Uterus (tissue), 4 donors: ENCODE results near the gene IGHMBP2. TPM values are rescaled to one million over a fixed set of nuclear protein-coding genes. Genes with fewer than 3 reads are reported as not detected.

Experiments
- DNase-seq, 2 donors: peaks; one replicate each; pipeline ENCODE4 v3.0.0-alpha.2; 2019 to 2020
- H3K27ac ChIP-seq, 2 donors: fragments of 200-600 bp; sonication (generic); 1 replicate in 1 of 2; 2 replicates in 1 of 2; pipeline ENCODE4 v1.5.1; 2016 to 2018
- H3K27me3 ChIP-seq, 2 donors: fragments of 200-600 bp; sonication (generic); one replicate each; pipeline ENCODE4 v1.5.1; 2018 to 2019; ENCODE audit warnings: control low read depth in 1 of 2
- H3K36me3 ChIP-seq, 2 donors: fragments of 200-600 bp; sonication (generic); one replicate each; pipeline ENCODE4 v1.5.1; 2019; ENCODE audit warnings: control low read depth in 1 of 2
- H3K4me1 ChIP-seq, 2 donors: fragments of 200-600 bp; sonication (generic); one replicate each; pipeline ENCODE4 v1.5.1; 2018 to 2019; ENCODE audit warnings: control low read depth in 1 of 2
- H3K4me3 ChIP-seq, 2 donors: fragments of 200-600 bp; sonication (generic); 1 replicate in 1 of 2; 2 replicates in 1 of 2; pipeline ENCODE4 v1.5.1; 2018 to 2019; ENCODE audit warnings: mild to moderate bottlenecking in 1 of 2
- H3K9me3 ChIP-seq, 2 donors: fragments of 200-600 bp; sonication (generic); one replicate each; pipeline ENCODE4 v1.5.1; 2019; ENCODE audit warnings: control low read depth in 1 of 2
- POLR2A ChIP-seq, 2 donors: fragments of 450-650 bp; IDR thresholded peaks; one replicate each; pipeline ENCODE4 v1.6.1; 2016; ENCODE audit warnings: antibody characterized with exemption in 2 of 2, mild to moderate bottlenecking in 1 of 2, moderate library complexity in 1 of 2
- intact Hi-C: fragments of 100-400 bp; cut with DNase I; formaldehyde crosslinking; loops from one replicate; pipeline ENCODE4 v1.15.1; 2023; ENCODE audit warnings: low total_unique reads
- total RNA-seq, 4 donors: library from RNA; depleted of rRNA in 3 of 4; stranded (reverse); fragments of >200 nt in 3 of 4; gene quantifications; one replicate each; pipeline versions ENCODE4 v1.1.0 to v1.2.4, GENCODE V29; 2014 to 2023
- TF ChIP-seq, protein P1 (sequence below), 4 experiments: fragments of 200-600 bp in 2 of 4; fragments of 450-650 bp in 2 of 4; sonication (generic) in 2 of 4; IDR thresholded peaks; one replicate each; pipeline ENCODE4 v1.5.1; 2016 to 2019; ENCODE audit warnings: antibody characterized with exemption in 4 of 4, mild to moderate bottlenecking in 2 of 4, moderate library complexity in 1 of 4
- donor health status: DM: yes; HTN: yes; CAD: no.

IGHMBP2 gene
- total RNA-seq, 4 donors from 2014 or later: 0.88 to 38.5 (median 19.9) TPM

DNA sequence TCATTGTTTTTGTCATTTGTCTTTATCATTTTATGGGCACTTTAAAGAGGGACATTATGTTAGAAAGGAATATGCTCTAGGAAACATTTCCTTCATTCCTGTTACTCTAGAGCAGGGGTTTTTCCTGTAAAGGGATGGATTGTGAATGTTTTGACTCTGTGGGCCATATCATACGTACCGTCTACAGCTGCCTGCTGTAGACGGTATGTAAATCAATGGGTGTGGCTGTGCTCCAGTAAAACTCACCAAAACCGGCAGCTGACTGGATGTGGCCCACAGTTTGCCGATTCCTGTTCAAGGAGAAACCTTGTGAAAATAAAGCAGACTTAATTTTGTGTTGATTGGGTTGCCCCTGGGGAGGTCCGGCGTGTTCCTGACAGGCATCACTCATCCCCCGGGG, 7.3 kb downstream of the IGHMBP2 start:
- intact Hi-C loops: no loop called here
- Histone ChIP-seq H3K36me3 (no peaks in the 10 kb centered on the region), H3K4me3 (no peak overlapping the region), H3K4me1 (no peaks in the 10 kb centered on the region), H3K27me3 (no peaks in the 10 kb centered on the region), H3K27ac (no peak overlapping the region), H3K9me3 (no peaks in the 10 kb centered on the region)
- DNase-seq: no peak
- TF ChIP-seq POLR2A (IDR thresholded peaks at IDR 0.05): no peak
- TF ChIP-seq, protein P1, sequence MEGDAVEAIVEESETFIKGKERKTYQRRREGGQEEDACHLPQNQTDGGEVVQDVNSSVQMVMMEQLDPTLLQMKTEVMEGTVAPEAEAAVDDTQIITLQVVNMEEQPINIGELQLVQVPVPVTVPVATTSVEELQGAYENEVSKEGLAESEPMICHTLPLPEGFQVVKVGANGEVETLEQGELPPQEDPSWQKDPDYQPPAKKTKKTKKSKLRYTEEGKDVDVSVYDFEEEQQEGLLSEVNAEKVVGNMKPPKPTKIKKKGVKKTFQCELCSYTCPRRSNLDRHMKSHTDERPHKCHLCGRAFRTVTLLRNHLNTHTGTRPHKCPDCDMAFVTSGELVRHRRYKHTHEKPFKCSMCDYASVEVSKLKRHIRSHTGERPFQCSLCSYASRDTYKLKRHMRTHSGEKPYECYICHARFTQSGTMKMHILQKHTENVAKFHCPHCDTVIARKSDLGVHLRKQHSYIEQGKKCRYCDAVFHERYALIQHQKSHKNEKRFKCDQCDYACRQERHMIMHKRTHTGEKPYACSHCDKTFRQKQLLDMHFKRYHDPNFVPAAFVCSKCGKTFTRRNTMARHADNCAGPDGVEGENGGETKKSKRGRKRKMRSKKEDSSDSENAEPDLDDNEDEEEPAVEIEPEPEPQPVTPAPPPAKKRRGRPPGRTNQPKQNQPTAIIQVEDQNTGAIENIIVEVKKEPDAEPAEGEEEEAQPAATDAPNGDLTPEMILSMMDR (IDR thresholded peaks at IDR 0.05): no peak

DNA sequence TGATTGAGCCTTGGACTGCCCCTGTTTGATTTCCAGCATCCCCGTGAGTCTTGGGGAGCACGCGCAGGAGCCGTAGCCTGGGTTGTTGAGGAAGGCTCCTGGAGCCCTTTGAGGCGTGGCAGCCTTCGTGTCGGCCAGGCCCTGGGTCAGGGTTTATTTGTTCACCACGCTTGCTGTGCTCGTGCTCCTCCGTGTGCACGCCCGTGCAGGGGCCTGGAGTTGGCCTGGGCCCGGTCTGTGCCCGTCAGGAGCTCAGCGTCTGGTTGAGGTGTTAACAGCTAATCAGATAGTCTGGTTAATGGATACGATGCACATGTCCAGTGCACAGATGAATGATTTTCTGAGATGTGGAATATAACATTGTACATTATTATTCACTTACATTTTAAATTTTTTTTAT, 8.0 kb downstream of the IGHMBP2 start:
- Histone ChIP-seq H3K4me3 (no peak overlapping the region), H3K36me3 (no peaks in the 10 kb centered on the region), H3K9me3 (no peaks in the 10 kb centered on the region), H3K27me3 (no peaks in the 10 kb centered on the region), H3K27ac (no peak overlapping the region), H3K4me1 (no peaks in the 10 kb centered on the region)
- no peak for DNase-seq
- TF ChIP-seq POLR2A (IDR thresholded peaks at IDR 0.05): no peak
- TF ChIP-seq, protein P1 (IDR thresholded peaks at IDR 0.05): no peak
- intact Hi-C loops: no loop called here

DNA sequence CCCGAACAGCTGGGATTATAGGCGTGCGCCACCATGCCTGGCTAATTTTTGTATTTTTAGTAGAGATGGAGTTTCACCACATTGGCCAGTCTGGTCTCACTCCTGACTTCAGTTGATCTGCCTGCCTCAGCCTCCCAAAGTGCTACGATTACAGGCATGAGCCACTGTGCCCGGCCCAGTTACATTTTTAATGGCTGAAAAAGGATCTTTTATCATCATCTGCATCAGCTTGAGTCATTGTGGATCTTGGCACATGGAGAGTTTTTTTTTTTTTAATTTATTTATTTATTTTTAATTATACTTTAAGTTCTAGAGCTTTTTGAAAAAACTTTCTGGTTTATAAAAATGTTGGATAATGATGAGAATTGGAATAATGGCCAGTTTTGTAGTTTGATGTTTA, 8.6 kb downstream of the IGHMBP2 start:
- H3K4me3 ChIP-seq: no peak overlapping the region
- no peak for DNase-seq
- H3K27me3 ChIP-seq: no peaks in the 10 kb centered on the region
- H3K36me3 ChIP-seq: no peaks in the 10 kb centered on the region
- H3K27ac ChIP-seq: no peak overlapping the region
- TF ChIP-seq POLR2A (IDR thresholded peaks at IDR 0.05): no peak
- TF ChIP-seq, protein P1 (IDR thresholded peaks at IDR 0.05): no peak
- intact Hi-C loops: no loop called here
- no peaks in the 10 kb centered on the region for H3K4me1 ChIP-seq
- H3K9me3 ChIP-seq: no peaks in the 10 kb centered on the region

DNA sequence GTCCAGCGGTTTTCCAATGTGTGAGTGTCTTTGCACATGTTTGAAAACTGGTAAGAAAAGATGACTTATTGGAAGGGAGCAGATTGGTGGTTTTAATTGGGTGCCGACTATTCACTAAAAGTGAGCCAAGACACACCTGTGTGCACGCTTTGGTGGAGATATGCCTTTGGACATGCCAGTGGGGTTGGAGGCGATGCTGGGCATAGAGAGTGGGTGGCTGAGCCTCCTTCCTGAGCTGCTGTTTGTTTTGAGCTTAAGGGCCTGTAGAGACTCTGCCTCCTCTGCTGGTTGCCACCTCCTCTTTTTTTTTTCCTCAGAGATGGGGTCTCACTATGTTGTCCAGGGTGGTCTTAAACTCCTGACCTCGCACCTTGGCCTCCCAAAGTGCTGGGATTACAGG, 9.5 kb downstream of the IGHMBP2 start:
- no peak for TF ChIP-seq POLR2A (IDR thresholded peaks at IDR 0.05)
- TF ChIP-seq, protein P1 (IDR thresholded peaks at IDR 0.05): no peak
- H3K36me3 ChIP-seq: no peaks in the 10 kb centered on the region
- DNase-seq: no peak
- H3K27me3 ChIP-seq: no peaks in the 10 kb centered on the region
- intact Hi-C loops: no loop called here
- H3K4me3 ChIP-seq: no peak overlapping the region
- H3K4me1 ChIP-seq: no peaks in the 10 kb centered on the region
- H3K9me3 ChIP-seq: no peaks in the 10 kb centered on the region
- no peak overlapping the region for H3K27ac ChIP-seq

DNA sequence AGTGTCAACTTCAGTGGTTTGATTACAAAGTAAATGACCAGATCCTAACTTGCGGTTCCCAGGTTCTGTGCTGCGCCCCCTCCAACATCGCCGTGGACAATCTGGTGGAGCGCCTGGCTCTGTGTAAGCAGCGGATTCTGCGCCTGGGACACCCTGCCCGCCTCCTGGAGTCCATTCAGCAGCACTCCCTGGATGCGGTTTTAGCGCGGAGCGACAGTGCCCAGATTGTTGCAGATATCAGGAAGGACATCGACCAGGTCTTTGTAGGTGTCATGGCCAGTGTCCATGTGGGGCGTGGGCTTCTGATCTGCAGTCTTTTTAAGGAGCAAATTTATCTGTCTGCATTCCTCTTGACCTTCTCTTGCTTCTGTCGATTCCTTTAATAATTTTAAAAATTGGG, 11.1 kb downstream of the IGHMBP2 start:
- Histone ChIP-seq H3K27me3 (no peaks in the 10 kb centered on the region), H3K9me3 (no peaks in the 10 kb centered on the region), H3K27ac (no peak overlapping the region), H3K36me3 (no peaks in the 10 kb centered on the region), H3K4me1 (no peaks in the 10 kb centered on the region), H3K4me3 (no peak overlapping the region)
- intact Hi-C loops: no loop called here
- no peak for TF ChIP-seq POLR2A (IDR thresholded peaks at IDR 0.05)
- TF ChIP-seq, protein P1 (IDR thresholded peaks at IDR 0.05): no peak
- no peak for DNase-seq
